GM20000 (cell line): ENCODE measurements around the gene TNPO3.

ENCODE experiments used
- DNase-seq: peaks from one replicate; pipeline ENCODE4 v3.0.0; 2012; ENCODE audit warnings: low spot score
- TF ChIP-seq, protein P1 (sequence below): IDR thresholded peaks from 2 replicates; pipeline ENCODE4 v1.5.1; 2012; ENCODE audit warnings: mild to moderate bottlenecking, control low read depth; ENCODE audit errors: extremely low read depth, missing control alignments

TNPO3 gene

DNA sequence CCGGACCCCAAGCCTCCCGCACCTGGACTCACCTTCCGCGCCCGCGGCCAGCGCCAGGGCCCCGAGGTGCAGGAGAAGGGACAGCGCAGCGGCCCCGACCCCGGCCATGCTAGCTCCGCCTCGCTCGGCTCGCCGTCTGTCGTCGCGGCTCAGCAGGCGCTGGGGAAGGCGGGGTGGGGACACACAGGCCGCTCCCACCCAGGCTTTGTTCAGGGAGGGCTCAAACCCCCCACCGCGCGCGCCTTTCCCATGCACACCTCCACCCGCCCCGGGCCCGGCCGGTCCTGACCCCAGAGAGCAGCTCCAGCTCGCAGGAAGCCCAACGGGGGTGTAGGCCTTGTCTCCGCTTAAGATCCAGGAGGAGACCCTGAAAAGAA is 144.4 kb downstream of the TNPO3 start, which contains the start of gene KCP:
Gene KCP (minus strand): TSS at position 141 of the 377 bp plus-strand sequence. CDS start 33 bp downstream, at position 108.
- no peak for DNase-seq
- TF ChIP-seq, protein P1, sequence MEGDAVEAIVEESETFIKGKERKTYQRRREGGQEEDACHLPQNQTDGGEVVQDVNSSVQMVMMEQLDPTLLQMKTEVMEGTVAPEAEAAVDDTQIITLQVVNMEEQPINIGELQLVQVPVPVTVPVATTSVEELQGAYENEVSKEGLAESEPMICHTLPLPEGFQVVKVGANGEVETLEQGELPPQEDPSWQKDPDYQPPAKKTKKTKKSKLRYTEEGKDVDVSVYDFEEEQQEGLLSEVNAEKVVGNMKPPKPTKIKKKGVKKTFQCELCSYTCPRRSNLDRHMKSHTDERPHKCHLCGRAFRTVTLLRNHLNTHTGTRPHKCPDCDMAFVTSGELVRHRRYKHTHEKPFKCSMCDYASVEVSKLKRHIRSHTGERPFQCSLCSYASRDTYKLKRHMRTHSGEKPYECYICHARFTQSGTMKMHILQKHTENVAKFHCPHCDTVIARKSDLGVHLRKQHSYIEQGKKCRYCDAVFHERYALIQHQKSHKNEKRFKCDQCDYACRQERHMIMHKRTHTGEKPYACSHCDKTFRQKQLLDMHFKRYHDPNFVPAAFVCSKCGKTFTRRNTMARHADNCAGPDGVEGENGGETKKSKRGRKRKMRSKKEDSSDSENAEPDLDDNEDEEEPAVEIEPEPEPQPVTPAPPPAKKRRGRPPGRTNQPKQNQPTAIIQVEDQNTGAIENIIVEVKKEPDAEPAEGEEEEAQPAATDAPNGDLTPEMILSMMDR = no peak

DNA sequence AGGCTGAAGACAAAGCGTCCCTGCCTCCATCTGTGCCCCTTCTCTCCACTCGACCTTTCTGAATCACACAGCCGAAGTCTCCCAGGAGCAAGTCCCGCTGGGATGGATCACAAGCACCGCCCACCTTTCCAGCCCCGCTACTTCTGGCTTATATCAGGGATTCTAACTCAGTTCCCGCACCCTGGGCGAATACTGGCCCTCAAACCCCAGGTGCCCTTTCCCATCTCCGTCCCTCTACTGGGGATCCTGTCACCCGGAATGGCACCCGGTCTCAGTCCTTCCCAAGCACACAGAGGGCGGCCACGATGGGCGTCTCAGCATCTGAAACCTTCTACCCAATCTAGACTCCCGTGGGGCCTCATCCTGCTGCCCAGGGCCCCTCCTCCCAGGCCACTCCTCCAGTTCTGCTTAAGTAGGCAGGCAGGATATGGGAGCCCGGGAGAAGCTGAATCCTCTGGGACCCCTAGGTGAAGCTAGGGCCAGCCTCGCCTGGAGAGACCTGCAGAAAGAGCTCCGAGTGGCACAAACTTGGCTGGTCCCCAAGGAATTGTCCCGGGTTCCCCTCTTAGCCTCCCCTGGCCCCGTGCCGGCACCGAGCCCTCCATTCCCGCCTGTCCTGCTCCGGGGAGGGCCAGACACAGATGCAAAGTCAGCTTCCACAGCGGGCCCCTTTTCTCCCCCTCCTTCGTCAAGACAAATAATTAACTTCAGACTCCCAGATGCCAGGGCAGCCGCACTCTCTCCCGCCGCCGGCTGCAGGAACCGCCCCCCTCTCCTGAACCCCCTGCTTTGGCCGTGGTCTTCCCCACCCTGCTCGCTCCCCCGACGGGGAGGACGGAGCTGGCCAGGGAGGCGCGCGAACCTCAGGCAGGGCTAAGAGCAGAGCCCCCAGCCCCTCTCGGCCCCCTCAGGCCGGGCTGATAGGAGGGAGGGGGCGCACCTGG is 145.0 kb downstream of the TNPO3 start:
- no peak for DNase-seq
- TF ChIP-seq, protein P1 = no peak

DNA sequence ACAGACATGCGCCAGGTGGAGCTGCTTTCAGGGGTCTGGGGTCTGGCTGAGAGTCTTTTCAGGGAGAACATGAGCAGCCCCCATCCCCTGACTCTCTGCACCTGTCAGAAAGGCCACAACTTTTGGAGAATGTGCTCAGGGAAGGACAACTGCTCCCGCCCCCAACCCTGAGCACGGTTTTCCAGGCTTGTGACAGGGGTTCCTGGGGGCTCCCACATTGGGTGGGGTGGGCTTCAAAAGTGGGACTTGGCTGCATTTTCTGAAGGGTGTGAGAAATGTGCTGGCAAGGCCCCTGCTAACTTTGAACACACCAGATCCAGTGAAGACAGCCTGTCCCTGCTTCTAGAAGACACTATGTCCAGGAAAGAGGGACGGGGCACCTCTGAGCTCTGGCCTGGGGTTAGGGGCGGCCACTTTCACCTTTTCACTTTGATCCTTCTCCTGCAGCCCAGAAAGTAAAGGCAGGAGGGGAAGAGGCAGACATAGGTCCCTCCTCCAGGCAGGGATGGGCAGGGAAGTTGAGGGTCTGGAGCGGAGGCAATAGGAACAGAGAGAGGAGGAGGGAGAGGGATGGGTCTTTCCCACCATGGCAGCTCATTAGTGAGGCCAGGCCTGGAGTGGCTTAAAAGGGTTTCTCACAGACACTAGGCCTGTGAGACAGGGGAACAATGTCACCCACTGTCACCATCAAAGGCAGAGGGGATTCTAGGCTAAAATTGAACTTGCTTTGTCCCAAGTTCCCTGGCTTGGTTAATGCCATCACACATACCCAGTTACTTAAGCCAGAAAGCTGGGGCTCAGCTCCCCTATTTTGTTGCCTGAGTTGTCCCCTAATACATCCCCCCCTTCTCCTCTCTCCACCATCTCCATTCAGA is 145.9 kb downstream of the TNPO3 start:
- no peak for DNase-seq
- TF ChIP-seq, protein P1 = no peak

GRCh38 chr7:128906766-128907559 is 147.9 kb downstream of the TNPO3 start:
- peak; percentile 7 for DNase-seq
- TF ChIP-seq, protein P1 = no peak

DNA sequence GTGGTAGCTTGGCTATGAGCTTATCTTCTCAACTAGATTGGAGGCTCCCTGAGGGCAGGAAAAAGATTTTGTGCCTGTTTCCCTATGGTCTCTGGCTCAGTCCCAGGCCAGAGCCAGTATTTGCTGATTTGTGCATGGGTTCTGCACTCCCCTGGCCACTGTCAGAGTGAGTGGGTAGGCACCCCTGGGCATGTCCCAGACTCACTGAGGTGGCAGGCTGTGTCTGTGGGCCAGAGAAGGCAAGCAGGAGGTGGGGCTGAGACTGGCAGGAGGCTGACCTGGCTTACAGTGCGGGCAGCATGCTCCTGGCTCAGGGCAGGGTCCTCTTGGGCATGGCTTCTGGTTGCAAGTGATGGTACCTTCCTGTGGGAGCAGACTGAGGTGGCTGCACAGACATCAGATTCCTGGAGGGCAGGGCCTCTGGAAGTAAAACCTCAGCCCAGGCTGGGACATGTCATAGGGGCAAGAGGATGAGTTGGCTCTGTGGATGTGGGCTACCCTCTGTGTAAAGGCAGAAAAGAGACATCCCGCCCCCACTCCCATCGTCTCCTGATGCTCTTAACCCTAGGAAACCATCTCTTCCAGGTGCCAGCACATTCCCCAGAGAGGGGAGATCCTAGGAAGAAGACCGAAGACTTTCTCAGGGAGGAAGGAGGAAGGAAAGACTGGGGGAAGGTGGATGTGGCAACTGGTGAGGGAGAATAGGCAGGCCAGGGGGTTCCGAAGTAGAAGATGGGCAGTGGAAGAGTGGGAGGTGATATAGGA is 148.7 kb downstream of the TNPO3 start:
- DNase-seq = peak; percentile 10
- TF ChIP-seq, protein P1 = no peak

- TF ChIP-seq, protein P1 = peak; percentile 16
Measured at GRCh38 chr7:128904381-128905197, 150.3 kb downstream of the TNPO3 start.

More at GRCh38 chr7:128904381-128905197, 150.3 kb downstream of the TNPO3 start:
- DNase-seq = peak; percentile 88
